Measurements from ENCODE around the gene WSB2.
A peak's percentile ranks its signal among the peaks of the same experiment; 100 is the strongest.
"Not testable (repeated sequence)": the region's sequence is repeated elsewhere in the genome, so short reads cannot be mapped to it uniquely, and the experiment has no call there.

WSB2 gene

GRCh38 chr12:118023301-118023860, 37.6 kb downstream of the WSB2 start:
- Histone ChIP-seq H3K4me3 (ENCODE audit: low read length) (no peak overlapping the region), H3K36me3 (ENCODE audit: control insufficient read depth, insufficient read depth, low read length) (peaks cover 4% of the 10 kb centered on the region), H3K27me3 (ENCODE audit: control insufficient read depth, insufficient read depth, low read length) (no peaks in the 10 kb centered on the region), H3K9ac (ENCODE audit: low read length) (no peak overlapping the region), H3K9me3 (ENCODE audit: control insufficient read depth, low read length) (no peaks in the 10 kb centered on the region), H3K4me1 (ENCODE audit: control insufficient read depth, insufficient read depth, low read length) (no peaks in the 10 kb centered on the region)

DNA sequence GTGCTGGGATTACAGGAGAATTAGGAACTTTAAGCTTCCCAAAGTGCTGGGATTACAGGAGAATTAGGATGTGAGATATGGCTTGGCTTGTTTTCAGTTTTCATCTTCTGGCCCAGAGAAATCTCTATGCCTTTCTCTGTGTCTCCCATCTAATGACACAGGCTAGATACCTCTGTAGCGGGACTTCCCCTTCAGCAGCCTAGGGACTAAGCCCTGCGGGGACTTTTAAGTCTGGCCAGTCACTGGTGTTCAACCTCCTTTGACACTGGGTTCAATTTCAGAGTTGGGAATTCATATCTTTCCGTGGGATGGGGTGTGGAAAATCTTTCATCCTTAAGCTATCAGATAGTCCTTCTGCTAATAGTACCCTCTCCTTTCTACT, 38.3 kb downstream of the WSB2 start:
- H3K27me3 ChIP-seq (ENCODE audit: control insufficient read depth, insufficient read depth, low read length): no peaks in the 10 kb centered on the region
- peaks cover 4% of the 10 kb centered on the region for H3K36me3 ChIP-seq (ENCODE audit: control insufficient read depth, insufficient read depth, low read length)
- H3K9me3 ChIP-seq (ENCODE audit: control insufficient read depth, low read length): no peaks in the 10 kb centered on the region
- H3K4me1 ChIP-seq (ENCODE audit: control insufficient read depth, insufficient read depth, low read length): peaks cover 1% of the 10 kb centered on the region
- H3K4me3 ChIP-seq (ENCODE audit: low read length): no peak overlapping the region
- H3K9ac ChIP-seq (ENCODE audit: low read length): no peak overlapping the region

DNA sequence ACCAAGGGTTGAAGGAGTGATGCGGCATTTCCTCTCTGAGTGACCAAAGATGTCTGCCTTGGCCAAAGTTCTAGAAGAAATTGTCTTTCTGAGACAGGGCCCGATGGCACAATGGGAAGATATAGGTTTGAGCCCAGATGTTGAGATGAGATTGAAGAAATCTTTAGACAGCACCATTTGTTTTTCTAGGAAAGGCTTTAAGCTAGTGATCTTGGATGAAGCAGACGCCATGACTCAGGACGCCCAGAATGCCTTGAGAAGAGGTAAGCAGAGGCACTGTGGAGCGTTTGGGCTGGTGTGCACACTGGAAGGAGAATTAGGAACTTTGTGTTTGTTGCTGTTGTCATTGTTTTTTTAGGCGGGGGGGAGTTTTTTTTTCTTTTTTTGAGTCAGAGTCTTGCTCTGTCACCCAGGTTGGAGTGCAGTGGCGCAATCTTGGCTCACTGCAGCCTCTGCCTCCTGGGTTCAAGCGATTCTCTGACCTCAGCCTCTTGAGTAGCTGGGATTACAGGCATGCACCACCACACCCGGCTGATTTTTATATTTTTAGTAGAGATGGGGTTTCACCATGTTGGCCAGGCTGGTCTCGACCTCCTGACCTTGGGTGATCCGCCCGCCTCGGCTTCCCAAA, 38.8 kb downstream of the WSB2 start:
- H3K36me3 ChIP-seq (ENCODE audit: control insufficient read depth, insufficient read depth, low read length); H3K4me3 ChIP-seq (ENCODE audit: low read length); H3K27me3 ChIP-seq (ENCODE audit: control insufficient read depth, insufficient read depth, low read length); H3K9me3 ChIP-seq (ENCODE audit: control insufficient read depth, low read length); H3K4me1 ChIP-seq (ENCODE audit: control insufficient read depth, insufficient read depth, low read length); H3K9ac ChIP-seq (ENCODE audit: low read length): not testable (repeated sequence)

DNA sequence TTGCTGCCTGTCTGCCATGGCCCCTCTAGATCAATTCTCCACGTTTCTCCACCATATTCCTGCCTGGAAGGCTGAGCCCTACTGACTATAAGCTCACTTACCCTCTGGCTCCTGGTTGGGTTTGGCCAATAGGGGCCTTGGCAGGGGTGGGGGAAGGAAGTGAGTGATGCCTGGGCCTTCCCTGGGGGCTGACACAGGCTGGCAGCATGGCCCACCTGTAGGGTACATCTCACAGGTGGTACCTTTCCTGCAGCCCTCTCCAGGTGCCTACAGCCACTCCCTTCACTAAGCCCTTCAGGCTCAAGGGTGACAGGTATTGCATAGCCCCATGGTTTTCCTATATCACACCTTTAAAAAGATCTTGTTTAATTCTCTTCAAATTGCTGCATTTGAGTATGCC, 40.9 kb downstream of the WSB2 start:
- H3K27me3 ChIP-seq (ENCODE audit: control insufficient read depth, insufficient read depth, low read length): no peaks in the 10 kb centered on the region
- peaks cover 10% of the 10 kb centered on the region for H3K4me1 ChIP-seq (ENCODE audit: control insufficient read depth, insufficient read depth, low read length)
- H3K4me3 ChIP-seq (ENCODE audit: low read length): no peak overlapping the region
- no peak overlapping the region for H3K9ac ChIP-seq (ENCODE audit: low read length)
- no peaks in the 10 kb centered on the region for H3K9me3 ChIP-seq (ENCODE audit: control insufficient read depth, low read length)
- no peaks in the 10 kb centered on the region for H3K36me3 ChIP-seq (ENCODE audit: control insufficient read depth, insufficient read depth, low read length)

- Histone ChIP-seq H3K27me3 (ENCODE audit: control insufficient read depth, insufficient read depth, low read length) (no peaks in the 10 kb centered on the region), H3K9me3 (ENCODE audit: control insufficient read depth, low read length) (no peaks in the 10 kb centered on the region), H3K4me3 (ENCODE audit: low read length) (no peak overlapping the region), H3K9ac (ENCODE audit: low read length) (no peak overlapping the region), H3K4me1 (ENCODE audit: control insufficient read depth, insufficient read depth, low read length) (peaks cover 10% of the 10 kb centered on the region), H3K36me3 (ENCODE audit: control insufficient read depth, insufficient read depth, low read length) (no peaks in the 10 kb centered on the region)
These were observed 43.1 kb downstream of the WSB2 start for GRCh38 chr12:118017926-118018325.

DNA sequence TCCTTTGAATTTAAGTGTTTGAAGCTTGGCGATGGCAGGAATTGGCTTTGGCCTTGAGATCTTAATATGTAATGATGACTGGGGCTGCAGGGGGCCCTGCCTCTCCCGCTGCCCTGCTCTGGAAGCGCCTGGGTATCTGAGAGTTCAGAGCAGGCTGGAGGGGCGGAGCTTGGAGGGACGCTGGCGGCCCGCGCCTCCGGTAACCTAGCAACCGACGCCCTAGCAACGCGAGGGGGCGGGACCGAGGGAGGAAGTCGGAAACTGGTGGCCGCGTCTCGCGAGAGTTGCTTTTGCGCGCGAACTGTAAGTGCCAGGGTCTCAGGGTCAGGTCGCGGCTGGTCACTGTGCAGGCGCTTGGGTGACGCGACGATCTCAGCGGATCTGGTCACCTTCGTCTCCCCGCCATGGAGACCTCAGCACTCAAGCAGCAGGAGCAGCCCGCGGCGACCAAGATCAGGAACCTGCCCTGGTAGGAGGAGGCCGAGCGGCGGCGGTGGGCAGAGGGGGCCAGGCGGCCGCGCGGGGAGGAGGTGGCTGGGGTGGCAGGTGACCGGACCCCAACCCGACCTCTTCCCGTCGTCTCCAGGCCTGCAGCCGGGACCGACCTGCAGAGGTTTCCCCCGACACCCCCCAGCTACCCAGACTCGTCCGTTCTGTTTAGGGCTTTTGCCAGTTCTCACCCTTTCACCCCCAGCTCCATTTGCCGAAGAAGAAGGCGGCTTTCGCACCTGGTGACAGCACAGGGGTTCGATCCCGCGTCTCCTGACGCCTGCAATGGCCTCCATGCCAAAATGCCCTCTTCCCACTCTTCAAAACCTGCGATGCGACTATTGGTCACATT, 44.3 kb downstream of the WSB2 start, which contains the start of gene RFC5:
RFC5 (plus strand) TSS at position 280 of the 841 bp plus-strand sequence; CDS start at position 405, 125 bp downstream.
- Histone ChIP-seq H3K4me1 (ENCODE audit: control insufficient read depth, insufficient read depth, low read length) (peaks cover 10% of the 10 kb centered on the region), H3K4me3 (ENCODE audit: low read length) (peak within 1 kb of the TSS; percentile 60), H3K9me3 (ENCODE audit: control insufficient read depth, low read length) (no peaks in the 10 kb centered on the region)

DNA sequence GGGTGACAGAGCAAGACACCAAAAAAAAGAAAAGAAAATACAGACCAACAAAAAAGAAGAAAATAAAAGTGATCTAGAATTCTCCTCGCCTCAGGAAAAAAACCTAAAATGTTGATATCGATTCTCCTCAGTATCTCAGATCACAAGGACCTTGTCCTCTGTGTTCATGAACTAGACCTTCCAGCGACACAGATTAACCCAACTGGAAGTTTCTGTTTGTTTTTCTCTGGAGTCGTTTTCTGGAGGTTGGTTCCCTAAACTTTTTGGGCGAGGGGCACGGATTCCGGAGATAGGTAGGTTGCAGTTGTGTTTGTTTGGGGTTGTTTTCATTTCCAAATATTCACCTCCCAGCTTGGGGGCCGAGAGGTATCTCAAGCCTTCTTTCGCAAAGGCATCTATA, 45.0 kb downstream of the WSB2 start:
- H3K9ac ChIP-seq (ENCODE audit: low read length): peak overlapping the region; percentile 14

More for the DNA sequence above, 44.3 kb downstream of the WSB2 start, which contains the start of gene RFC5:
- Histone ChIP-seq H3K9ac (ENCODE audit: low read length) (peak within 1 kb of the TSS; percentile 73), H3K27me3 (ENCODE audit: control insufficient read depth, insufficient read depth, low read length) (no peaks in the 10 kb centered on the region), H3K36me3 (ENCODE audit: control insufficient read depth, insufficient read depth, low read length) (no peaks in the 10 kb centered on the region)

DNA sequence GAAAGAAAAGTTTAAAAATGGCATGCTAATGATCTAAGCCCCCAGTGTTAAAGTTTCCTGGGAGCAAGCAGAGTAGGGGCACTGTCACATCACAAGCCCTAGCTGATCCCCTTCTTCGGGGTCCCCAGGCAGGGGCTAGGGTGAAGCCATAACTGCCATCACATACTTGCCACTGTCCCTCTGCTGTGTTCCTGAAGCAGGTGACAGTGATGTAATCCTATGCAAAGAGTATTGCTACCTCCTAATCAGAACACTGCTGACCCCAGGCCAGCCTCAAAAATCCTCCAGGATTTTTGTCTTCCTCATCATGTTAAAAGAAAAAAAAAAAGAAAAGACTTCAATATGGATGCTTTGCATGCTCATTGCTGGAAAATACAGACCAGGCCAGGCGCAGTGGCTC, 45.7 kb downstream of the WSB2 start:
- H3K9ac ChIP-seq (ENCODE audit: low read length): no peak overlapping the region
- H3K4me1 ChIP-seq (ENCODE audit: control insufficient read depth, insufficient read depth, low read length): peaks cover 10% of the 10 kb centered on the region
- H3K36me3 ChIP-seq (ENCODE audit: control insufficient read depth, insufficient read depth, low read length): no peaks in the 10 kb centered on the region
- no peaks in the 10 kb centered on the region for H3K27me3 ChIP-seq (ENCODE audit: control insufficient read depth, insufficient read depth, low read length)
- no peaks in the 10 kb centered on the region for H3K9me3 ChIP-seq (ENCODE audit: control insufficient read depth, low read length)
- H3K4me3 ChIP-seq (ENCODE audit: low read length): no peak overlapping the region

More for the DNA sequence above, 45.0 kb downstream of the WSB2 start:
- H3K36me3 ChIP-seq (ENCODE audit: control insufficient read depth, insufficient read depth, low read length): no peaks in the 10 kb centered on the region
- H3K4me1 ChIP-seq (ENCODE audit: control insufficient read depth, insufficient read depth, low read length): peaks cover 10% of the 10 kb centered on the region
- H3K9me3 ChIP-seq (ENCODE audit: control insufficient read depth, low read length): no peaks in the 10 kb centered on the region
- no peak overlapping the region for H3K4me3 ChIP-seq (ENCODE audit: low read length)
- no peaks in the 10 kb centered on the region for H3K27me3 ChIP-seq (ENCODE audit: control insufficient read depth, insufficient read depth, low read length)

GRCh38 chr12:118013283-118013682, 47.7 kb downstream of the WSB2 start:
- Histone ChIP-seq H3K9ac (ENCODE audit: low read length) (no peak overlapping the region), H3K9me3 (ENCODE audit: control insufficient read depth, low read length) (no peaks in the 10 kb centered on the region), H3K4me1 (ENCODE audit: control insufficient read depth, insufficient read depth, low read length) (peaks cover 10% of the 10 kb centered on the region), H3K36me3 (ENCODE audit: control insufficient read depth, insufficient read depth, low read length) (no peaks in the 10 kb centered on the region), H3K4me3 (ENCODE audit: low read length) (no peak overlapping the region), H3K27me3 (ENCODE audit: control insufficient read depth, insufficient read depth, low read length) (no peaks in the 10 kb centered on the region)

- no peak overlapping the region for H3K9ac ChIP-seq (ENCODE audit: low read length)
- H3K9me3 ChIP-seq (ENCODE audit: control insufficient read depth, low read length): no peaks in the 10 kb centered on the region
- no peak overlapping the region for H3K4me3 ChIP-seq (ENCODE audit: low read length)
- H3K27me3 ChIP-seq (ENCODE audit: control insufficient read depth, insufficient read depth, low read length): no peaks in the 10 kb centered on the region
- no peaks in the 10 kb centered on the region for H3K36me3 ChIP-seq (ENCODE audit: control insufficient read depth, insufficient read depth, low read length)
- H3K4me1 ChIP-seq (ENCODE audit: control insufficient read depth, insufficient read depth, low read length): peaks cover 1% of the 10 kb centered on the region
These were observed 49.0 kb downstream of the WSB2 start for GRCh38 chr12:118011961-118012360.

GRCh38 chr12:118011377-118011776, 49.6 kb downstream of the WSB2 start:
- Histone ChIP-seq H3K4me1 (ENCODE audit: control insufficient read depth, insufficient read depth, low read length) (no peaks in the 10 kb centered on the region), H3K9ac (ENCODE audit: low read length) (no peak overlapping the region)

GRCh38 chr12:118010903-118011302, 50.1 kb downstream of the WSB2 start:
- Histone ChIP-seq H3K4me1 (ENCODE audit: control insufficient read depth, insufficient read depth, low read length) (no peaks in the 10 kb centered on the region), H3K9me3 (ENCODE audit: control insufficient read depth, low read length) (no peaks in the 10 kb centered on the region), H3K4me3 (ENCODE audit: low read length) (no peak overlapping the region), H3K27me3 (ENCODE audit: control insufficient read depth, insufficient read depth, low read length) (no peaks in the 10 kb centered on the region), H3K36me3 (ENCODE audit: control insufficient read depth, insufficient read depth, low read length) (no peaks in the 10 kb centered on the region), H3K9ac (ENCODE audit: low read length) (no peak overlapping the region)

More at GRCh38 chr12:118011377-118011776, 49.6 kb downstream of the WSB2 start:
- Histone ChIP-seq H3K27me3 (ENCODE audit: control insufficient read depth, insufficient read depth, low read length) (no peaks in the 10 kb centered on the region), H3K4me3 (ENCODE audit: low read length) (no peak overlapping the region), H3K36me3 (ENCODE audit: control insufficient read depth, insufficient read depth, low read length) (no peaks in the 10 kb centered on the region), H3K9me3 (ENCODE audit: control insufficient read depth, low read length) (no peaks in the 10 kb centered on the region)

Data from mucosa of stomach (tissue), 1 donor.